ENCODE measurements around the gene CMAS. TPM values are rescaled to one million over a fixed set of nuclear protein-coding genes. Genes with fewer than 3 reads are reported as not detected.

Gene CMAS
- total and polyA plus RNA-seq, 4 donors: 26.0 to 62.1 (median 38.3) TPM

- TF ChIP-seq CTCF (IDR thresholded peaks at IDR 0.05; ENCODE audit: low read depth, low read length, missing input control) (no peak), HNF4G (IDR thresholded peaks at IDR 0.05) (no peak), ATF3 (IDR thresholded peaks at IDR 0.05) (no peak), NR2F2 (IDR thresholded peaks at IDR 0.05) (no peak), JUND (IDR thresholded peaks at IDR 0.05) (no peak), FOXA2 (IDR thresholded peaks at IDR 0.05) (no peak), RXRA (IDR thresholded peaks at IDR 0.05) (no peak), TAF1 (conservative IDR thresholded peaks at IDR 0.05) (no peak)
Measured at GRCh38 chr12:22059976-22060647, 14.1 kb downstream of the CMAS start (continued).

GRCh38 chr12:22064968-22065367 is 18.9 kb downstream of the CMAS start:
- no peak overlapping the region for H3K9ac ChIP-seq (ENCODE audit: low read depth in 1 of 2, low read length in 2 of 2)
- peaks cover 2 to 35% (median 28%) of the 10 kb centered on the region in 4 donors for H3K36me3 ChIP-seq (ENCODE audit: control insufficient read depth in 4 of 4, insufficient read depth in 3 of 4, low read depth in 1 of 4, low read length in 3 of 4)
- H3K27ac ChIP-seq (ENCODE audit: low read depth in 1 of 2, low read length in 2 of 2): no peak overlapping the region
- no peaks in the 10 kb centered on the region for H3K27me3 ChIP-seq (ENCODE audit: control insufficient read depth in 4 of 4, insufficient read depth in 4 of 4, low read length in 3 of 4)
- DNase-seq (ENCODE audit: low spot score): no peak
- H3K9me3 ChIP-seq (ENCODE audit: control insufficient read depth in 4 of 4, low read length in 3 of 4): no peaks in the 10 kb centered on the region
- WGBS: 97% methylated on average over 4 of the region's 4 CpGs
- H3K4me1 ChIP-seq (ENCODE audit: control insufficient read depth in 4 of 4, insufficient read depth in 4 of 4, low read length in 3 of 4): peaks cover 0 to 3% (median 2%) of the 10 kb centered on the region in 4 donors
- no peak for TF ChIP-seq HNF4G (IDR thresholded peaks at IDR 0.05)
- TF ChIP-seq JUND (IDR thresholded peaks at IDR 0.05): no peak
- no peak for TF ChIP-seq NR2F2 (IDR thresholded peaks at IDR 0.05)
- no peak for TF ChIP-seq EGR1 (IDR thresholded peaks at IDR 0.05; ENCODE audit: low read depth in 2 of 2)
- TF ChIP-seq RXRA (IDR thresholded peaks at IDR 0.05): no peak
- TF ChIP-seq YY1 (IDR thresholded peaks at IDR 0.05): no peak
- no peak for TF ChIP-seq TAF1 (conservative IDR thresholded peaks at IDR 0.05)
- TF ChIP-seq CTCF (IDR thresholded peaks at IDR 0.05; ENCODE audit: low read depth, low read length, missing input control): no peak
- no peak for TF ChIP-seq FOXA1 (IDR thresholded peaks at IDR 0.05)
- no peak for TF ChIP-seq RAD21 (IDR thresholded peaks at IDR 0.05)
- no peak for TF ChIP-seq HNF4A (conservative IDR thresholded peaks at IDR 0.05)
- TF ChIP-seq FOXA2 (IDR thresholded peaks at IDR 0.05): no peak
- no peak for TF ChIP-seq GABPA (IDR thresholded peaks at IDR 0.05 in 1 of 2, conservative IDR thresholded peaks at IDR 0.05 in 1 of 2)
- no peak for TF ChIP-seq ZBTB33 (IDR thresholded peaks at IDR 0.05)
- TF ChIP-seq SP1 (IDR thresholded peaks at IDR 0.05): no peak
- no peak for TF ChIP-seq MAX (IDR thresholded peaks at IDR 0.05)
- TF ChIP-seq REST (IDR thresholded peaks at IDR 0.05): no peak
- no peak for TF ChIP-seq ATF3 (IDR thresholded peaks at IDR 0.05)
- no peak overlapping the region for H3K4me3 ChIP-seq (ENCODE audit: low read depth in 1 of 3, low read length in 3 of 3)

Data from liver (tissue), 9 donors.